ENCODE results near the gene SPHK2. TPM values are rescaled to one million over a fixed set of nuclear protein-coding genes. Genes with fewer than 3 reads are reported as not detected.
A peak's percentile ranks its signal among the peaks of the same experiment; 100 is the strongest.

Gene SPHK2
- total RNA-seq, 1 donor: 7.8 TPM

- peak overlapping the region; percentile 61 for H3K4me3 ChIP-seq (ENCODE audit: low read depth, low read length)
- no peak for TF ChIP-seq CTCF (IDR thresholded peaks at IDR 0.05; ENCODE audit: insufficient read depth, low read depth, low read length)
- peak; percentile 47 for DNase-seq (ENCODE audit: low read depth)
Measured at GRCh38 chr19:48635263-48635965, 16.1 kb downstream of the SPHK2 start.

GRCh38 chr19:48635966-48636858 lies 16.9 kb downstream of the SPHK2 start:
- no peak for DNase-seq (ENCODE audit: low read depth)
- peak overlapping the region; percentile 61 for H3K4me3 ChIP-seq (ENCODE audit: low read depth, low read length)
- no peak for TF ChIP-seq CTCF (IDR thresholded peaks at IDR 0.05; ENCODE audit: insufficient read depth, low read depth, low read length)

GRCh38 chr19:48636859-48637448 lies 17.6 kb downstream of the SPHK2 start, which contains the start of gene DBP:
DBP (minus strand) TSS chr19:48637379; CDS start chr19:48636994, 385 bp downstream.
- no peak for DNase-seq (ENCODE audit: low read depth)

GRCh38 chr19:48637449-48637947 lies 18.2 kb downstream of the SPHK2 start:
- peak; percentile 100 for DNase-seq (ENCODE audit: low read depth)
- H3K4me3 ChIP-seq (ENCODE audit: low read depth, low read length): peak overlapping the region; percentile 71
- no peak for TF ChIP-seq CTCF (IDR thresholded peaks at IDR 0.05; ENCODE audit: insufficient read depth, low read depth, low read length)

More at GRCh38 chr19:48636859-48637448, 17.6 kb downstream of the SPHK2 start, which contains the start of gene DBP:
- peak; percentile 20 for TF ChIP-seq CTCF (IDR thresholded peaks at IDR 0.05; ENCODE audit: insufficient read depth, low read depth, low read length)
- peak within 1 kb of the TSS; percentile 71 for H3K4me3 ChIP-seq (ENCODE audit: low read depth, low read length)

- H3K4me3 ChIP-seq (ENCODE audit: low read depth, low read length): peak overlapping the region; percentile 71
- peak; percentile 97 for DNase-seq (ENCODE audit: low read depth)
- peak; percentile 5 for TF ChIP-seq CTCF (IDR thresholded peaks at IDR 0.05; ENCODE audit: insufficient read depth, low read depth, low read length)
Measured at GRCh38 chr19:48637948-48638830, 18.9 kb downstream of the SPHK2 start.
